Measurements from ENCODE around the gene SNED1. TPM values are rescaled to one million over a fixed set of nuclear protein-coding genes. Genes with fewer than 3 reads are reported as not detected.

Gene SNED1
- total and polyA plus RNA-seq, 2 donors (not counting 1 experiment from before 2014, with no cell fraction given): 27.2 to 39.5 TPM

DNA sequence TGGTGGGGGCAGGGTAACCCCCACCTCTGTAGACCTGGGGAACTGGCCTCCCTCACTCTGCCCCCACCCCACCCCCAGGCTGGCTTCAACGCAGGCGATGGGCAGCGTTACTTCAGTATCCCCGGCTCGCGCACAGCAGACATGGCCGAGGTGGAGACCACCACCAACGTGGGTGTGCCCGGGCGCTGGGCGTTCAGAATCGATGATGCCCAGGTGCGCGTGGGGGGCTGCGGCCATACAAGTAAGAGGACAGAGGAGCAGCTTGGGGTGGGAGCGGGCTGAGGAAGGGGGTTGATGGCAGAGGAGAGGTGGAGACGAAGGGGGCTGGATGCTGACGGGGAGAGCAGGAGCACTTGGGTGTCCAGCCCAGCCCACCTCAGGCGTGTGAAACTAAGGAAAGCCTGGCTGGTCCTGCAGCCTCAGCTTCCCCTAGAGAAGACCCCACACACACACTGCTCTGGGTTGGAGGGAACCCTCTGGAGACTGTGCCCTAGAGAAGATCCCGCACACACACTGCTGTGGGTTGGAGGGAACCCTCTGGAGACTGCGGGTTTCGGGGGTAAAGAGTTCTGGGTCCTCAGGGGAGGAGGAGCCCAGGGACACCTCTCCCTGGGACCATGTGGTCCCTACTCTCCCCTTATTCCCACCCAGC, 36.2 kb downstream of the SNED1 start:
- no peaks in the 10 kb centered on the region for H3K4me1 ChIP-seq (ENCODE audit: control insufficient read depth, extremely low read depth, insufficient read depth, low read length)
- no peak for DNase-seq (ENCODE audit: low read depth in 2 of 2)
- H3K27ac ChIP-seq (ENCODE audit: insufficient read depth, low read length): no peak overlapping the region
- no peak overlapping the region for H3K4me3 ChIP-seq (replicated peaks in 1 of 4; ENCODE audit: control extremely low read depth in 1 of 4, insufficient read depth in 1 of 4, low read depth in 3 of 4, low read length in 4 of 4)
- no peaks in the 10 kb centered on the region for H3K9me3 ChIP-seq (ENCODE audit: control insufficient read depth, insufficient read depth, low read depth, low read length)
- H3K36me3 ChIP-seq (ENCODE audit: control insufficient read depth, insufficient read depth, low read length): peaks cover 8% of the 10 kb centered on the region
- H4K20me1 ChIP-seq (ENCODE audit: control insufficient read depth, extremely low read depth, insufficient read depth, low read length): no peaks in the 10 kb centered on the region
- no peak overlapping the region for H2AFZ ChIP-seq (ENCODE audit: low read length)
- no peaks in the 10 kb centered on the region for H3K27me3 ChIP-seq (ENCODE audit: control insufficient read depth, insufficient read depth, low read length)
- TF ChIP-seq EZH2 (IDR thresholded peaks at IDR 0.05; ENCODE audit: low read length, missing control alignments): no peak
- TF ChIP-seq, protein P1, sequence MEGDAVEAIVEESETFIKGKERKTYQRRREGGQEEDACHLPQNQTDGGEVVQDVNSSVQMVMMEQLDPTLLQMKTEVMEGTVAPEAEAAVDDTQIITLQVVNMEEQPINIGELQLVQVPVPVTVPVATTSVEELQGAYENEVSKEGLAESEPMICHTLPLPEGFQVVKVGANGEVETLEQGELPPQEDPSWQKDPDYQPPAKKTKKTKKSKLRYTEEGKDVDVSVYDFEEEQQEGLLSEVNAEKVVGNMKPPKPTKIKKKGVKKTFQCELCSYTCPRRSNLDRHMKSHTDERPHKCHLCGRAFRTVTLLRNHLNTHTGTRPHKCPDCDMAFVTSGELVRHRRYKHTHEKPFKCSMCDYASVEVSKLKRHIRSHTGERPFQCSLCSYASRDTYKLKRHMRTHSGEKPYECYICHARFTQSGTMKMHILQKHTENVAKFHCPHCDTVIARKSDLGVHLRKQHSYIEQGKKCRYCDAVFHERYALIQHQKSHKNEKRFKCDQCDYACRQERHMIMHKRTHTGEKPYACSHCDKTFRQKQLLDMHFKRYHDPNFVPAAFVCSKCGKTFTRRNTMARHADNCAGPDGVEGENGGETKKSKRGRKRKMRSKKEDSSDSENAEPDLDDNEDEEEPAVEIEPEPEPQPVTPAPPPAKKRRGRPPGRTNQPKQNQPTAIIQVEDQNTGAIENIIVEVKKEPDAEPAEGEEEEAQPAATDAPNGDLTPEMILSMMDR (conservative IDR thresholded peaks at IDR 0.05 in 1 of 2, IDR thresholded peaks at IDR 0.05 in 1 of 2; ENCODE audit: low read depth in 1 of 2, low read length in 2 of 2): no peak
- no peak overlapping the region for H3K9ac ChIP-seq (ENCODE audit: insufficient read depth, low read length)
- H3K79me2 ChIP-seq (ENCODE audit: control insufficient read depth, insufficient read depth, low read length): no peaks in the 10 kb centered on the region
- H3K4me2 ChIP-seq (ENCODE audit: extremely low read depth, insufficient read depth, low read length): no peak overlapping the region

DNA sequence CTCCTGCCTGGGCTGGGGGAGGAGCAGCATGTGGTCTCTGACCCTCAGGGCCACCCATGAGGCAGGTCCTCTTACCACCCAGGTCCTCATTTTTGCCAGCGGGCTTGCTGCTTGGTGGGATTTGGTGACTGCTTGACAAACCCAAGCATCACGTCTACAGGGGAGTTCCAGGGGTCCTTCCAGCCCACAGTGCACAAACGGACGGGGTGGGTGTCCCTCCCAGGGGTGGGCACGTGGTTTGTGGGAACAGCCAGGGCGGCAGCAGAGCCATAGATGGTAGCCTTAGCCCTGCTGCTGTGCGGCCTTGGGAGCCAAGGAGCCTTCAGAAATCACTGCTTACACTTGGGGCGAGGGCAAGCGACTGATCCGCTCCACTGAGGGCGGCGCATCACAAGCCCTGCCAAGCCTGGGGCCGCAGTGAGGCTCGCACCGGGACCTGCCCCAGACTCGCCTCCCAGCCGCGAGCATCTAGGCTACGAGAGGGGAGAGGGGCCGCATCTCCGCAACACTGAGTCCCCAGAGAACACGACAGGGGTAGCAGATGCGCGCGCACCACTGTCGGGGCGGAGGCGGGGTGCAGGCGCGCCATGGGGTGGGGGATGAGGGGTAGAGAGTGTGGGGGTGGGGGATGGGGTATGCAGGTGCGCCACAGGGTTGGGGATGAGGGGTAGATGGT, 36.9 kb downstream of the SNED1 start:
- no peak overlapping the region for H3K4me3 ChIP-seq (replicated peaks in 1 of 4; ENCODE audit: control extremely low read depth in 1 of 4, insufficient read depth in 1 of 4, low read depth in 3 of 4, low read length in 4 of 4)
- no peaks in the 10 kb centered on the region for H3K79me2 ChIP-seq (ENCODE audit: control insufficient read depth, insufficient read depth, low read length)
- H3K27me3 ChIP-seq (ENCODE audit: control insufficient read depth, insufficient read depth, low read length): no peaks in the 10 kb centered on the region
- no peaks in the 10 kb centered on the region for H3K9me3 ChIP-seq (ENCODE audit: control insufficient read depth, insufficient read depth, low read depth, low read length)
- H2AFZ ChIP-seq (ENCODE audit: low read length): no peak overlapping the region
- H3K27ac ChIP-seq (ENCODE audit: insufficient read depth, low read length): no peak overlapping the region
- H3K36me3 ChIP-seq (ENCODE audit: control insufficient read depth, insufficient read depth, low read length): peaks cover 13% of the 10 kb centered on the region
- H3K4me2 ChIP-seq (ENCODE audit: extremely low read depth, insufficient read depth, low read length): no peak overlapping the region
- no peaks in the 10 kb centered on the region for H4K20me1 ChIP-seq (ENCODE audit: control insufficient read depth, extremely low read depth, insufficient read depth, low read length)
- no peak overlapping the region for H3K9ac ChIP-seq (ENCODE audit: insufficient read depth, low read length)
- no peak for DNase-seq (ENCODE audit: low read depth in 2 of 2)
- TF ChIP-seq, protein P1 (conservative IDR thresholded peaks at IDR 0.05 in 1 of 2, IDR thresholded peaks at IDR 0.05 in 1 of 2; ENCODE audit: low read depth in 1 of 2, low read length in 2 of 2): no peak
- TF ChIP-seq EZH2 (IDR thresholded peaks at IDR 0.05; ENCODE audit: low read length, missing control alignments): no peak
- H3K4me1 ChIP-seq (ENCODE audit: control insufficient read depth, extremely low read depth, insufficient read depth, low read length): no peaks in the 10 kb centered on the region

DNA sequence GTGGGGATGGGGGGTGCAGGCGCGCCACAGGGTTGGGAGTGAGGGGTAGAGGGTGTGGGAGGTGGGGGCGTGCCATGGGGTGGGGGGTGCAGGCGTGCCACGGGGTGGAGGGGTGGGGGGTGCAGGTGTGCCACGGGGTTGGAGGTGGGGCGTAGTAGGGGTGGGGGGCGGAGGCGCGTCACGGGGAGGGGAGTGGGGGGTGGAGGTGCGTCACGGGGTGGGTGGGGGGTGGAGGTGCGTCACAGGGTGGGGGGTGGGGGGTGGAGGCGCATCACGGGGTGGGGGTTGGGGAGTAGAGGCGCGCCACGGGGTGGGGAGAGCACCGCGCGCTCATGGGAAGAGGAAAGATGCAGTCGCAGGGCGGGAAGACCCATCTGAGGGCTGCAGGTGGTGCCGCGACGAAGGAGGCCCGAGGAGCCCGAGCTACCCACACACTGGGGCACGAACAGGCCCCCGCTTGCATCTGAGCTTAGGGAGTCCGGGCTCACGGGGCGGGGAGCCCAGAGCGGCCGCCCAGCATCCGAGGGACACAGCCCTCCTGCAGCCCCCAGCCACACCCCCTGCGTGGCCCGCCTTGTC, 37.5 kb downstream of the SNED1 start:
- no peak overlapping the region for H3K9ac ChIP-seq (ENCODE audit: insufficient read depth, low read length)
- H3K9me3 ChIP-seq (ENCODE audit: control insufficient read depth, insufficient read depth, low read depth, low read length): no peaks in the 10 kb centered on the region
- no peak for DNase-seq (ENCODE audit: low read depth in 2 of 2)
- no peak overlapping the region for H3K4me3 ChIP-seq (replicated peaks in 1 of 4; ENCODE audit: control extremely low read depth in 1 of 4, insufficient read depth in 1 of 4, low read depth in 3 of 4, low read length in 4 of 4)
- H3K36me3 ChIP-seq (ENCODE audit: control insufficient read depth, insufficient read depth, low read length): peaks cover 14% of the 10 kb centered on the region
- no peak overlapping the region for H3K4me2 ChIP-seq (ENCODE audit: extremely low read depth, insufficient read depth, low read length)
- no peaks in the 10 kb centered on the region for H3K27me3 ChIP-seq (ENCODE audit: control insufficient read depth, insufficient read depth, low read length)
- no peak overlapping the region for H3K27ac ChIP-seq (ENCODE audit: insufficient read depth, low read length)
- no peaks in the 10 kb centered on the region for H3K79me2 ChIP-seq (ENCODE audit: control insufficient read depth, insufficient read depth, low read length)
- no peak overlapping the region for H2AFZ ChIP-seq (ENCODE audit: low read length)
- H3K4me1 ChIP-seq (ENCODE audit: control insufficient read depth, extremely low read depth, insufficient read depth, low read length): no peaks in the 10 kb centered on the region
- TF ChIP-seq, protein P1 (conservative IDR thresholded peaks at IDR 0.05 in 1 of 2, IDR thresholded peaks at IDR 0.05 in 1 of 2; ENCODE audit: low read depth in 1 of 2, low read length in 2 of 2): no peak
- no peak for TF ChIP-seq EZH2 (IDR thresholded peaks at IDR 0.05; ENCODE audit: low read length, missing control alignments)
- H4K20me1 ChIP-seq (ENCODE audit: control insufficient read depth, extremely low read depth, insufficient read depth, low read length): no peaks in the 10 kb centered on the region
